HG03571 (cell line): ENCODE measurements around the gene CBFB.
"Not testable (repeated sequence)": the region's sequence is repeated elsewhere in the genome, so short reads cannot be mapped to it uniquely, and the experiment has no call there.

ENCODE experiments used
- ATAC-seq: cut with Tn5 transposase; IDR thresholded peaks from one replicate; pipeline ENCODE4 v1.9.1; 2021; ENCODE audit not compliant: unreplicated experiment

CBFB gene

GRCh38 chr16:67122799-67123198, 93.8 kb downstream of the CBFB start:
- ATAC-seq = not testable (repeated sequence)

GRCh38 chr16:67128417-67128816, 99.5 kb downstream of the CBFB start:
- no peak for ATAC-seq

DNA sequence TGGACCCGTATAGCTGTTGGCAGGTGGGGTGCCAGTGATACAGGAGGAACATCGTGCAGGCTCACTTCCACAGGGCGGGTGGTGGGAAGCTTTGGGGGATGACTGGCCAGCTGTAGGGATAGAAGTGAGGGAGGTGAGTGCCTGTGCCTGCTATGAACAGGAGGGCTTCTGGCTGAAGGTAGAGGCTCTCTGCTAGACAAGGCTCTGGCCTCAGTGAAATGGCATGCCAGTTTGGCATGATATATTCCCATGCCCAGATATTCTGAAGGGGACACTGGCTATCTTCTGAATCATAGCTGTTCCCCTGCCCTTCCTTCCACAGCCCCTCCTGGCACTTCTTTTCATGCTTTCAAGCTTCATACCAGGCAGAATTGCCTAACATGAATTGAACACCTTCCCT, 99.9 kb downstream of the CBFB start:
- ATAC-seq = no peak

DNA sequence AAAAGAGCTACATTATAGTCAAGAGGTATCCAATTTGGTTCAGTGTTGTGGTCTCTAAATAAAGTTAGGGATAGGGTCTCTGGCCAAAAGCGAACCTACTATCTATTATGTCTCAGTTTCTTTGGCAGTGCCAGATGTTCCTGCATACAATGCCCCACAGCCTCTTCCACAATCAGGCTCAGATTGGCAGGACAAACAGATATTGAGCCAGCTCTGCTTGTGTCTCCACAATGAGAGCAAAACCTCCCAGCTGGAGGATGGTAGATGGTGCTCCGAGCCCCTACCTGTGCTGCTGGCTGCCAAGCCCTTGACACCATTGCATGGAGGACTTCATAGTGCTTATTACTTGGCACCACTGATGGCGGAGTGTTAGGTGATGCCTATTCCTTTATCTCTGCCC, 100.5 kb downstream of the CBFB start:
- ATAC-seq = no peak

DNA sequence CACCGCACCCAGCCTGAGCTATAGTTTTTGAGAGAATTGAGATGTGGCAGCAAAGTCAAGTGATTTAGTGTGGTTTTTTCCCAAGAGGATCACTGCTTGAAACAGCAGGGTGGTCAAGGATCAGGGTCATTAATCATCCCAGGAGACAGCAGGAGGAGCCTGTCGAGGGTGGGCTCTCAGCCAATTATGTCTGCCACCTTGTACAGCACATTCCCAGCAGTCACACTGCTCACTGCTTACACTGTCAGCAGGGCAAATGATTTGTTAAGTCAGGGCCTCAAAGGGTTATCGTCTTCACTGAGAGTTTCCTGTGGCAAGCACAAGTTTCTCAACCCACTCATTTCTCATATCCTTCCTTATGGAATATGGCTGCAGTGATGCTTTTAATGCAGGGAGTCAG, 108.7 kb downstream of the CBFB start:
- no peak for ATAC-seq

DNA sequence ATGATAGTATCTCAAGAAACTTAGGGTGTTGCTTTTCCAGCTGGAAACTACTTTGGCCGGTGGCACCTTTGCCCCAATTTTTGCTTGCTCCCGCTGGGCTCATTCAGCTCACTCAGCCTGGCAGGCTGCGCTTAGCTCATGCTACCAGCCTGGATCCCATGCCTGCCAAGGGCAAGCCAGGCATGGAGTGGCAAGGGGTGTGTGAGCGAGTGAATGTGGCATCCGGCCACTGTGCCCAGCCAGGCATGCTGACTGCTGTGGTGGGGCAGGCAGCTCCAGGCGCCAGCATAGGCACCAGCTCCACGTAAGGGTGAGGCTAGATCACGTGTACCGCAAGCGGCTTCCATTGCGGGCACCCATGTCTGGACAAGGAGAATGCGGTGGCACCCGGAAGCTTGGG, 112.4 kb downstream of the CBFB start:
- ATAC-seq = no peak

- no peak for ATAC-seq
Measured at GRCh38 chr16:67142342-67142741, 113.4 kb downstream of the CBFB start.

DNA sequence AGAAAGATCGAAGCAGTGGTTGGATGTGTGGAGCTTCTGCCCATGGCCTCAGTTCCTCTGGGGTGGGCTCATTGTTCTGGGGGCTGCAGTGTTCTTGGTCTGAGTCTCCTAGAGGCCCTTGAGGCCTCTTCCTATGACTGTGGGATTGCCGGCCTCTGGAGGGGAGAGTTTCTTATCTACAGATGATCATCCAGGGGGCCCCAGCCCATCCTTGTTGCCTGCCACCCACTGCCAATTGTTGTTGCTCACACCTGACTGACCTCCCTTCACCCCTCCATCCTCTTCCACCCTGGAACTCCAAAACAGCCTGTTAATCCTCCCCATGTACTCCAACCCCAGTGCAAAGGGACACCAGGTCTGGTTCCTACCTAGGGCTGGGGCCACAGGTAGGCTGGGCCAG, 116.0 kb downstream of the CBFB start:
- no peak for ATAC-seq

GRCh38 chr16:67145746-67146145, 116.8 kb downstream of the CBFB start:
- no peak for ATAC-seq

DNA sequence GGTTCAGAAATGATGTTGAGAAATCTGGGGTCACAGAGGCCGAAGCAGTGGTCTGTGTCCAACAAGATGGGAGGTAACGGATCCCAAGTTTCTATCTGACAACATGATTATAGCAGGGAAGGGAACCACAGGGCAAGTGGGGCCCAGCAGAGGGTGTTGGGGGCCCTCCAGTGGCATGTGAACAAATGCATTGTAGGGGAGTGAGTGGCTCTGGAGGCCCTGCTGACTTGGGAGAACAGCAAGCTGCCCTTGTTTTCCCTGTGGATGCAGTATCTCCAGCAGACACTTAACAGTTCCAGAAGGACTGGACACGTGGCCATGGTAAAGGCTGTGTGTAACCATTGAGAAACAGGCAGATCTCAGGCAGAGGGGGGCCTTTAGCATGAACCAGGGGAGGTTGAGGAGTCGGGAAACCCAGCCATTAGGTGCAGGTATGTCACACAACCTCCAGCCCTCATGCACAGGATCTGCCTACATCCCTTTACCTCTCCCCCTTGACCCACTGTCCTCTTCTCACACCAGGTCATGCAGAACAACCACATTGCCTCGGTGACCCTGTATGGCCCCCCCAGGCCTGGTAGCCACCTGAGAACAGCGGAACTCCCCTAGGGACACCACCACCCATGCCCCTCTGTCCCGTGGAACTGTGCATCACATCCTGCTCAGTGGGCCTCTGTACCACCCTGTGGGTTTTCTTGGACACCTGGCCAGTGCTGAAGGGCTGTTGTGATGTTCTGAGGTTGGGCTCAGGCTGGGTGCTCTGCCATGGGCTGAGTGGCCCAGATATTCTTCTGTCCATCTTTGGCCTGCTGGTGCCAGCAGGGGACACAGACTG, 117.8 kb downstream of the CBFB start:
- no peak for ATAC-seq

GRCh38 chr16:67147437-67148140, 118.6 kb downstream of the CBFB start:
- ATAC-seq = no peak

DNA sequence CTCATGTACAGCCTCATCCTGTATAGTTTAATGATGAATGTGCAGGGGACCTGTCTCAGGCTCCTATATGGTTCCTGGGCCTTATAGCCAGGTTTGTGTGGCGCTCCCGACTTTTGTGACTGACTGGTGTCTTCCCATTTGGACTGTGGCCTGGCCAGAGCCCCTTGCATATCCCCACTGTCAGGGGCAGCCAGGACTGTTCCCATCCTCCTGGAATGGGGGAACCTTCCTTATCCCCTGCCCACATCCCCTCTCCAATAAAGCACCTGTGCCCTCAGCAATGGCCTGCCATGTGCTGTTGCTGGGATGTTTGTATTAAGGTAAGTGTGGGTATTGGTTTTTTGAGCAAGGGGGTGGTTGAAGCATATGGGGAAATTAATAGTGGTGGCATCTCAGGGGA, 119.3 kb downstream of the CBFB start:
- ATAC-seq = no peak

GRCh38 chr16:67148656-67149275, 119.8 kb downstream of the CBFB start:
- no peak for ATAC-seq

GRCh38 chr16:67149276-67150046, 120.5 kb downstream of the CBFB start:
- ATAC-seq = no peak

DNA sequence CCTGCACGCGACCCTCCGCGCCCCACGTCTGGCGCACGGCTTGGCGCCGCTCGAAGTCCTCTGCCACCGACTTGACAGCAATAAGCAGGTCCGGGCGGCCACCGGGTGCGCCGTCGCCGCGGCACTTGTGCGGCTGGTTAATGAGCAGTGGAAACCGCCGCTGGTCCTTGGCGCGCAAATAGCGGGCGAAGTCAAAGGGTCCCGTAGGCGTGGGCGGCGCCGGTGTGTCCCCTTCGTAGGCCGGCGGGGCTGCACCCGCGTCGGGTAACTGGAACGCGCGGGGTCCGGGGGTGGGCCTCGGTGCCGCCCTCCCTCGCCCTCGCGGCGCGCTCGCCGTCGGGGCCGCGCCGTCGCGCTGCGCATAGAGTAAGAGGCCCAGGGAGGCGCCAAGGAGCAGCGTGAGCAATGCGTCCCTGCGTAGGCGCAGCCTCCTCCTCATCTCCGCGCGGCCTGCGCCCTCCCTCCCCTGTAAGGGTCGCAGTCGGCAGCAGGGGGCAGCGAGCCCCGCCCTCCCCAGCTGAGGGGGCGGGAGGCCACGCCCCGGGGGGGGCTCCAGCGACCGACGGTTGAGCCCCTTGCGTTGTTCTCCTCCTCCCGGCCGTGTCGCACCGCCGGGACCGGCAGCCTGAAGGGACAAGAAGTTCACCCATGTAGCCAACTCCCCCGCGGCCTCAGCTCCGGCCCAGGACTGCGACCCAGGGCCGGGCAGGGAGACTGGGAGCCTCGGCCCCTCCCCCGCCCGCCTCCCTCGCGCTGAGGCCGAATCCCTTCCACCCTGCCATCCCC, 121.3 kb downstream of the CBFB start:
- no peak for ATAC-seq
